Measurements from ENCODE around the gene DNASE2B. TPM values are rescaled to one million over a fixed set of nuclear protein-coding genes. Genes with fewer than 3 reads are reported as not detected.

The DNASE2B gene
- total and polyA plus RNA-seq, 9 donors = 0.57 to 1.6 (median 1.2) TPM; not detected in 6

- intact Hi-C loops (cut with DNase I) = no loop called here
- no peak for DNase-seq
- H3K4me1 ChIP-seq (ENCODE audit: insufficient read depth) = no peaks in the 10 kb centered on the region
Observed at GRCh38 chr1:84390226-84390625, 8.1 kb upstream of the DNASE2B start.

GRCh38 chr1:84401156-84401555 is 2.9 kb downstream of the DNASE2B start:
- H3K27ac ChIP-seq = no peak overlapping the region
- TF ChIP-seq EP300 (IDR thresholded peaks at IDR 0.05) = no peak
- no peak for TF ChIP-seq CTCF (IDR thresholded peaks at IDR 0.05)
- no peak for TF ChIP-seq POLR2A (IDR thresholded peaks at IDR 0.05)
- WGBS, 3 donors = 55 to 89% (median 89%) methylated on average over 3 of the region's 3 CpGs
- H3K27me3 ChIP-seq = no peaks in the 10 kb centered on the region
- H3K4me1 ChIP-seq (ENCODE audit: insufficient read depth) = no peaks in the 10 kb centered on the region
- DNase-seq = no peak
- H3K4me3 ChIP-seq = no peak overlapping the region
- intact Hi-C loops (cut with DNase I) = no loop called here
- H3K9me3 ChIP-seq = no peaks in the 10 kb centered on the region
- H3K36me3 ChIP-seq = no peaks in the 10 kb centered on the region

More at GRCh38 chr1:84390226-84390625, 8.1 kb upstream of the DNASE2B start:
- no peaks in the 10 kb centered on the region for H3K9me3 ChIP-seq
- H3K4me3 ChIP-seq = no peak overlapping the region
- no peaks in the 10 kb centered on the region for H3K36me3 ChIP-seq
- H3K27ac ChIP-seq = no peak overlapping the region
- no peaks in the 10 kb centered on the region for H3K27me3 ChIP-seq
- TF ChIP-seq EP300 (IDR thresholded peaks at IDR 0.05) (no peak), POLR2A (IDR thresholded peaks at IDR 0.05) (no peak), CTCF (IDR thresholded peaks at IDR 0.05) (no peak)

- no peak for DNase-seq
- no peaks in the 10 kb centered on the region for H3K27me3 ChIP-seq
- H3K36me3 ChIP-seq = no peaks in the 10 kb centered on the region
- no peak overlapping the region for H3K4me3 ChIP-seq
- no peak overlapping the region for H3K27ac ChIP-seq
- no peak for TF ChIP-seq CTCF (IDR thresholded peaks at IDR 0.05)
- TF ChIP-seq EP300 (IDR thresholded peaks at IDR 0.05) = no peak
- TF ChIP-seq POLR2A (IDR thresholded peaks at IDR 0.05) = no peak
- intact Hi-C loops (cut with DNase I) = no loop called here
- no peaks in the 10 kb centered on the region for H3K4me1 ChIP-seq (ENCODE audit: insufficient read depth)
- H3K9me3 ChIP-seq = no peaks in the 10 kb centered on the region
Observed at GRCh38 chr1:84402060-84402459, 3.8 kb downstream of the DNASE2B start.

- no peak for TF ChIP-seq POLR2A (IDR thresholded peaks at IDR 0.05)
- TF ChIP-seq CTCF (IDR thresholded peaks at IDR 0.05) = no peak
- no peak for TF ChIP-seq EP300 (IDR thresholded peaks at IDR 0.05)
- intact Hi-C loops (cut with DNase I) = no loop called here
Observed at GRCh38 chr1:84402501-84402900, 4.2 kb downstream of the DNASE2B start.

GRCh38 chr1:84403347-84403746 is 5.1 kb downstream of the DNASE2B start:
- DNase-seq = no peak
- TF ChIP-seq EP300 (IDR thresholded peaks at IDR 0.05) (no peak), POLR2A (IDR thresholded peaks at IDR 0.05) (no peak), CTCF (IDR thresholded peaks at IDR 0.05) (no peak)
- intact Hi-C loops (cut with DNase I) = no loop called here
- H3K4me3 ChIP-seq = no peak overlapping the region
- no peaks in the 10 kb centered on the region for H3K9me3 ChIP-seq
- WGBS, 3 donors = 87 to 93% (median 88%) methylated on average over 2 of the region's 2 CpGs
- H3K36me3 ChIP-seq = no peaks in the 10 kb centered on the region
- H3K27me3 ChIP-seq = no peaks in the 10 kb centered on the region
- H3K27ac ChIP-seq = no peak overlapping the region
- H3K4me1 ChIP-seq (ENCODE audit: insufficient read depth) = no peaks in the 10 kb centered on the region

More at GRCh38 chr1:84402501-84402900, 4.2 kb downstream of the DNASE2B start:
- Histone ChIP-seq H3K27ac (no peak overlapping the region), H3K4me1 (ENCODE audit: insufficient read depth) (no peaks in the 10 kb centered on the region), H3K36me3 (no peaks in the 10 kb centered on the region), H3K4me3 (no peak overlapping the region), H3K9me3 (no peaks in the 10 kb centered on the region), H3K27me3 (no peaks in the 10 kb centered on the region)
- no peak for DNase-seq

Data from ovary (tissue), 9 donors.